Measurements from ENCODE around the gene MICAL3.

MICAL3 gene

DNA sequence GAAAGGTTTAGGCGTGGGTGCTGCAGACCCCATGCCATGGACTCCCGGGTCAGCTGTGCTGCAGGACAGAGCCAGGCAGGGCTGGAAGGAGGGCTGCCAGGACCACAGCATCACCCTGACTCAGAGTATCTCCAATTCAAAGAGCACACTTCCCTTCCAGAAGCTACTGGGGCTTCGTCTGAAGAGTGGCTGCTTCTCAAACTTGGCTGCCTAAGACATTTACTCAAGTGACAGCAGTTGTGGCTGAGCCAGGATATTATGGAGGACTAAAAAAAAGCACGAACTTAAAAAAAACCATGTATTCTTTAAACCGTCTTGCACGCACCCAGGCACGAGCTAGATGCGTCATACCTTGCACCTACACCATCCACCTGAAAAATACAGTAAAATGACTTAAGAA lies 237.1 kb downstream of the MICAL3 start:
- H3K4me3 ChIP-seq (ENCODE audit: low read depth, low read length): no peak overlapping the region
- in situ Hi-C loops (cut with HindIII; ENCODE audit: low sequenced_read_pairs): no loop called here
- DNase-seq (ENCODE audit: low read depth, low spot score): peak; percentile 14
- TF ChIP-seq, protein P1, sequence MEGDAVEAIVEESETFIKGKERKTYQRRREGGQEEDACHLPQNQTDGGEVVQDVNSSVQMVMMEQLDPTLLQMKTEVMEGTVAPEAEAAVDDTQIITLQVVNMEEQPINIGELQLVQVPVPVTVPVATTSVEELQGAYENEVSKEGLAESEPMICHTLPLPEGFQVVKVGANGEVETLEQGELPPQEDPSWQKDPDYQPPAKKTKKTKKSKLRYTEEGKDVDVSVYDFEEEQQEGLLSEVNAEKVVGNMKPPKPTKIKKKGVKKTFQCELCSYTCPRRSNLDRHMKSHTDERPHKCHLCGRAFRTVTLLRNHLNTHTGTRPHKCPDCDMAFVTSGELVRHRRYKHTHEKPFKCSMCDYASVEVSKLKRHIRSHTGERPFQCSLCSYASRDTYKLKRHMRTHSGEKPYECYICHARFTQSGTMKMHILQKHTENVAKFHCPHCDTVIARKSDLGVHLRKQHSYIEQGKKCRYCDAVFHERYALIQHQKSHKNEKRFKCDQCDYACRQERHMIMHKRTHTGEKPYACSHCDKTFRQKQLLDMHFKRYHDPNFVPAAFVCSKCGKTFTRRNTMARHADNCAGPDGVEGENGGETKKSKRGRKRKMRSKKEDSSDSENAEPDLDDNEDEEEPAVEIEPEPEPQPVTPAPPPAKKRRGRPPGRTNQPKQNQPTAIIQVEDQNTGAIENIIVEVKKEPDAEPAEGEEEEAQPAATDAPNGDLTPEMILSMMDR (IDR thresholded peaks at IDR 0.05; ENCODE audit: low read depth, low read length): no peak

- H3K4me3 ChIP-seq (ENCODE audit: low read depth, low read length): no peak overlapping the region
- DNase-seq (ENCODE audit: low read depth, low spot score): peak; percentile 49
- in situ Hi-C loops (cut with HindIII; ENCODE audit: low sequenced_read_pairs): no loop called here
- TF ChIP-seq, protein P1 (IDR thresholded peaks at IDR 0.05; ENCODE audit: low read depth, low read length): no peak
These were observed 237.8 kb downstream of the MICAL3 start for GRCh38 chr22:17786435-17787161.

GRCh38 chr22:17785185-17786184 lies 238.9 kb downstream of the MICAL3 start:
- in situ Hi-C loops (cut with HindIII; ENCODE audit: low sequenced_read_pairs): no loop called here
- no peak overlapping the region for H3K4me3 ChIP-seq (ENCODE audit: low read depth, low read length)
- TF ChIP-seq, protein P1 (IDR thresholded peaks at IDR 0.05; ENCODE audit: low read depth, low read length): peak; percentile 46
- no peak for DNase-seq (ENCODE audit: low read depth, low spot score)

DNA sequence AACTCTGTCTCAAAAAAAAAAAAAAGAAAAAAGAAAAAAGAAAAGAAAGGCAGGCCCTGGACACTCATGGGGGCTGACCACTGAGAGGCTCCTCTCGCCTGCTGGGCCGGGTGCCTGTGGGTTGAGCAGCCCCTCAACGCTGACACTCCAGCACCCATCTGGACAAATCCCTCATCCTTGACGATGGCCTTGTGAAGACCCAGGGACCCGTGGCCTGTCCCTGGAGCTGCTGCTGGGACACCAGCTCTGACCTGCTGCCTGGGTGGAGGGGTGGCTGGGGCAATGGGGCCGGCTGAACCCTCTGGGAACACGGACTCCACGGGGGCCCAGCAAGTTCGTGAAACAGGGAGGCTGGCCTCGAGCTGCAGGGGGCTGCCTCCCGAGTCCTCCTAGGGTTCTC lies 239.6 kb downstream of the MICAL3 start:
- TF ChIP-seq, protein P1 (IDR thresholded peaks at IDR 0.05; ENCODE audit: low read depth, low read length): no peak
- H3K4me3 ChIP-seq (ENCODE audit: low read depth, low read length): no peak overlapping the region
- no peak for DNase-seq (ENCODE audit: low read depth, low spot score)
- in situ Hi-C loops (cut with HindIII; ENCODE audit: low sequenced_read_pairs): no loop called here

DNA sequence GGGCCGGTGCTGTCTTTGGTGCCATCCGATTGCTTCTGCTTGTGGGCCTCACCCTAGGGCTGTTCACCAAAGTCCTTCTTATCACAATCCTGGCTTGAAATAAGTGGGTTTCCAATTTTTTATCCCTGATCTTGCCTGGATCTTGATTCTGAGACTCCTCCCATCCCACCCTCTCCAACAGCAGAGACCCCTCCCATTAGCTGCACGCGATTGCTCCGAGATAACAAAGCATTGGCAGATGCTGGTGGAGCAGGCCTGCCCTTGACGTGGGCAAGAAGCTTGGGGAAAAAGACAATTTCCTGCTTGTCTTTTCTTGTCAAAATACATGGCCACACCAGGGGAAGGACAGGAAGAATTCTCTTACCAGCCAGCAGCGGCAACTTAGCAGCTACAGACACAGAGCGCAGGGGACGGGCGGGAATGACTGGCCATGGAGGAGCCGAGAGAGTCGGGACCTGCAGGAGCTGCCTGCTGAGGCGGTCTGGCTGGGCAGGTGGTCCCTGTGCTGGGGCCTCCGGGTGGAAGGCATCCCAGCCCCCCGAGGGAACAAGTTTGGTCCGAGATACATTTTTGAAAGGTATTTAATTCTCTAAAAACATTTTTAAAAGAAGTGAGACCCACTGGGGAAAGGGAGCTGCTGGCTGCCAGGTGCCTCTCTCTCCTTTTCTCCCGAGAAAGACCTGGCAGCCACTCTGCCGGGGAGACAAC lies 240.4 kb downstream of the MICAL3 start:
- no peak overlapping the region for H3K4me3 ChIP-seq (ENCODE audit: low read depth, low read length)
- DNase-seq (ENCODE audit: low read depth, low spot score): no peak
- TF ChIP-seq, protein P1 (IDR thresholded peaks at IDR 0.05; ENCODE audit: low read depth, low read length): no peak
- in situ Hi-C loops (cut with HindIII; ENCODE audit: low sequenced_read_pairs): no loop called here

GRCh38 chr22:17783312-17783711 lies 241.0 kb downstream of the MICAL3 start:
- no peak for DNase-seq (ENCODE audit: low read depth, low spot score)
- TF ChIP-seq, protein P1 (IDR thresholded peaks at IDR 0.05; ENCODE audit: low read depth, low read length): no peak
- in situ Hi-C loops (cut with HindIII; ENCODE audit: low sequenced_read_pairs): no loop called here
- H3K4me3 ChIP-seq (ENCODE audit: low read depth, low read length): no peak overlapping the region

All from astrocyte of the spinal cord (primary cell).